BE2C (cell line): ENCODE measurements around the gene TBXAS1.

Source experiments
- DNase-seq: peaks from one replicate; pipeline ENCODE4 v3.0.0-alpha.2; 2020
- H3K27me3 ChIP-seq: fragments of 250-450 bp; sonication (Bioruptor Pico); 2 replicates; pipeline ENCODE4 v1.5.1; 2020; ENCODE audit warnings: mild to moderate bottlenecking
- H3K36me3 ChIP-seq: fragments of 250-450 bp; sonication (Bioruptor Pico); 2 replicates; pipeline ENCODE4 v1.5.1; 2020; ENCODE audit warnings: mild to moderate bottlenecking
- H3K4me1 ChIP-seq: fragments of 250-450 bp; sonication (Bioruptor Pico); 2 replicates; pipeline ENCODE4 v1.5.1; 2020
- H3K4me3 ChIP-seq: 2 replicates; pipeline ENCODE4 v1.5.1; 2011; ENCODE audit warnings: low read depth, low read length
- H3K9me3 ChIP-seq: fragments of 250-450 bp; sonication (Bioruptor Pico); 2 replicates; pipeline ENCODE4 v1.5.1; 2020
- TF ChIP-seq, protein P1 (sequence below): IDR thresholded peaks from 2 replicates; pipeline ENCODE4 v1.5.1; 2012; ENCODE audit warnings: mild to moderate bottlenecking, low read depth, low read length

The TBXAS1 gene

DNA sequence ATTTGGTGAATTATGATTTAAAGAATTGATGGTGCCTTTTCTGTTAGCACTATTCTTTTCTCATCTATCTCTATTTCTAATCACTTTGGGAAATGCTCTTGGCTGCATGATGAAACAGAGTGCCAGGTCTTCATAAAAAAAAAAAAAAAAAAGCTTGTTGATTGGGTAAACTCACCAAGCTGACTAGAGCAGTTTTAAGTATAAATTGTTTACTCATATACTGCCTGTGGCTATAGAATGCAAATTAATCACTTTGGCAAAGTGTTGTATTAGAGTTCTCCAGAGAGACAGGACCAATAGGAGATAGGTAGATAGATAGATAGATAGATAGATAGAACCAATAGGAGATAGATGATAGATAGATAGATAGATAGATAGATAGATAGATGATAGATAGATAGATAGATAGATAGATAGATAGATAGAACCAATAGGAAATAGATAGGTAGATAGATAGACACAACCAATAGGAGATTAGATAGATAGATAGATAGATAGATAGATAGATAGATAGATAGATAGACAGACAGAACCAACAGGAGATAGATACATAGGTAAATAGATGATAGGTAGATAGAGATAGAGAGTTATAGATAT is 20.1 kb upstream of the TBXAS1 start:
- H3K9me3 ChIP-seq, result no peaks in the 10 kb centered on the region
- TF ChIP-seq, protein P1, sequence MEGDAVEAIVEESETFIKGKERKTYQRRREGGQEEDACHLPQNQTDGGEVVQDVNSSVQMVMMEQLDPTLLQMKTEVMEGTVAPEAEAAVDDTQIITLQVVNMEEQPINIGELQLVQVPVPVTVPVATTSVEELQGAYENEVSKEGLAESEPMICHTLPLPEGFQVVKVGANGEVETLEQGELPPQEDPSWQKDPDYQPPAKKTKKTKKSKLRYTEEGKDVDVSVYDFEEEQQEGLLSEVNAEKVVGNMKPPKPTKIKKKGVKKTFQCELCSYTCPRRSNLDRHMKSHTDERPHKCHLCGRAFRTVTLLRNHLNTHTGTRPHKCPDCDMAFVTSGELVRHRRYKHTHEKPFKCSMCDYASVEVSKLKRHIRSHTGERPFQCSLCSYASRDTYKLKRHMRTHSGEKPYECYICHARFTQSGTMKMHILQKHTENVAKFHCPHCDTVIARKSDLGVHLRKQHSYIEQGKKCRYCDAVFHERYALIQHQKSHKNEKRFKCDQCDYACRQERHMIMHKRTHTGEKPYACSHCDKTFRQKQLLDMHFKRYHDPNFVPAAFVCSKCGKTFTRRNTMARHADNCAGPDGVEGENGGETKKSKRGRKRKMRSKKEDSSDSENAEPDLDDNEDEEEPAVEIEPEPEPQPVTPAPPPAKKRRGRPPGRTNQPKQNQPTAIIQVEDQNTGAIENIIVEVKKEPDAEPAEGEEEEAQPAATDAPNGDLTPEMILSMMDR, result no peak
- no peaks in the 10 kb centered on the region for H3K36me3 ChIP-seq
- H3K4me3 ChIP-seq, result no peak overlapping the region
- no peaks in the 10 kb centered on the region for H3K27me3 ChIP-seq
- no peak for DNase-seq
- H3K4me1 ChIP-seq, result no peaks in the 10 kb centered on the region

DNA sequence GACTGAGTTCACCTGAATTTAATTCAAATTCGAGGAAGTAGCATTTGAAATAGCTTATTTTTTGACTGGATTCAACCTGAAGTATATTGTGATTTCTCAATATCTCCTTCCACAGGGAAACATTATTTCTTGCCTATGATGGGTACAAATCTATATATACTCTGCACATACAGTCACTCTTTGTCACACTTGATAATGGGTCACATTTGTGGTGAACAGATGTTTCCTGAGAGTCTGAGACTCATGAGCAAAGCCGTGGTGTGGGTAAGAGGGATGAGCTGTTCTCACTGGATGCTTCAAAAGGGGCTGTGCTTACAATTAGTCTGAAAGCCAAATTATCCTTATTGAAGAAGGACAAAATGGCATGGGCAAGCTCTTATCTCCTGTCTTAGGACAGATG is 18.0 kb upstream of the TBXAS1 start:
- no peak overlapping the region for H3K4me3 ChIP-seq
- no peaks in the 10 kb centered on the region for H3K9me3 ChIP-seq
- H3K4me1 ChIP-seq, result no peaks in the 10 kb centered on the region
- H3K27me3 ChIP-seq, result no peaks in the 10 kb centered on the region
- DNase-seq, result no peak
- TF ChIP-seq, protein P1, result no peak
- H3K36me3 ChIP-seq, result no peaks in the 10 kb centered on the region

DNA sequence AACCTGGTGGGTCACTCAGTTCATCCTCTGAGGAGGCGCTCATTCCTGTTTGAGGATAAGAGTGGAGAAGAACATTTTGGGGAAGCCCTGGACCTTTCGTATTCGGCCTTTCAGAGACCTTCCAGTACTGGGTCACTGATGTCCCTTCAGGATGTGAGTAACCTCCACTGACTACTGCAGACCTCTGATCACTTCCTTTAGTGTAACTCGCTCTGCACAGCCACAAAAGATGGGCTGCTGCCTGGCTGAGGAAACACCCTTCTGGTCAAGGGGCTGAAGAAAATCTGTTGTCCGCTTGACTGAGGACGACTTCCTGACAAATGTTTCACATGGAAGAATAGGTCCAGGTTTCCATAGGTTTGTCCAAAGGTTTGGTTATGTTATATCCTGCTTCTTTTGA is 15.9 kb upstream of the TBXAS1 start:
- no peak for DNase-seq
- H3K27me3 ChIP-seq, result no peaks in the 10 kb centered on the region
- H3K36me3 ChIP-seq, result no peaks in the 10 kb centered on the region
- H3K4me1 ChIP-seq, result no peaks in the 10 kb centered on the region
- no peak overlapping the region for H3K4me3 ChIP-seq
- TF ChIP-seq, protein P1, result no peak
- no peaks in the 10 kb centered on the region for H3K9me3 ChIP-seq

DNA sequence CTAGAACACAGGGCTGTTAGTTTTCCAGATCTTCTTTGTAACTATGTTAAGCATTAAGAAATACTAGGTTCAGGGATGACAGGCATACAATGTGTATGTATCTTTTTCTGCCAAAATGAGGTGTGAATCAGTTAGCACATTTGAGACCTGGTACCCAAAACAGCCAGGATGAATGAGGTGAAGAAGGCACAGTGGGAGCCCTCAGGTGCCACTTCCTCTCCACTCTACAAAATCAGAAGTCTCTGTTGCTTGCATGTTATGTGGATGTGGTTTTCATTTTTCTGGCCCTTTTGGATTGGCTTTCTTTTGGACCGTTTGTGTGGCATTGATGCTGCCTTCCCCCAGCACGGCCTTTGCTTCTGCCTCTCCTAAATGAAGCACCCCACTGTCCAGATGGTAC is 15.4 kb upstream of the TBXAS1 start:
- no peak for DNase-seq
- no peaks in the 10 kb centered on the region for H3K36me3 ChIP-seq
- H3K27me3 ChIP-seq, result no peaks in the 10 kb centered on the region
- no peaks in the 10 kb centered on the region for H3K4me1 ChIP-seq
- H3K4me3 ChIP-seq, result no peak overlapping the region
- no peaks in the 10 kb centered on the region for H3K9me3 ChIP-seq
- TF ChIP-seq, protein P1, result no peak

DNA sequence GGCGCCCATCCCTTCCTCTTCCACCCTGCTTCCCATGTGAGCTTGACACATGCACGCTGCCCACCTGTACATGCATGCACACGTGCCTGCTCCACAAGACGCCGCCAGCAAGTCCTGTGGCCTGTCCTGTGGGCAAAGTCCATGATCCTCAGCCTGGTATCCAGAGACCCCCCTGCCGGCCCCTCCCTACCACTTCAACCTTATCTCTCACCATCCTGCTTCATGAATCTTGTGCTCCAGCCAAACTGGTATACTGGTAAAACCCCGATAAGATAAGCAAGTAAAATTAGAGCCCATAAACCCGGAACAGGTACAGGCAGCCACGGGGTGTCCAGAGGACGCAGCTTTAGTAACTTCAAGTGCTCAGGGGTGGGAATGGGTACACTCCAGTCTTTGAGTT is 11.8 kb upstream of the TBXAS1 start:
- Histone ChIP-seq H3K27me3 (no peaks in the 10 kb centered on the region), H3K36me3 (no peaks in the 10 kb centered on the region), H3K4me1 (no peaks in the 10 kb centered on the region), H3K9me3 (no peaks in the 10 kb centered on the region), H3K4me3 (no peak overlapping the region)
- DNase-seq, result no peak
- TF ChIP-seq, protein P1, result no peak

DNA sequence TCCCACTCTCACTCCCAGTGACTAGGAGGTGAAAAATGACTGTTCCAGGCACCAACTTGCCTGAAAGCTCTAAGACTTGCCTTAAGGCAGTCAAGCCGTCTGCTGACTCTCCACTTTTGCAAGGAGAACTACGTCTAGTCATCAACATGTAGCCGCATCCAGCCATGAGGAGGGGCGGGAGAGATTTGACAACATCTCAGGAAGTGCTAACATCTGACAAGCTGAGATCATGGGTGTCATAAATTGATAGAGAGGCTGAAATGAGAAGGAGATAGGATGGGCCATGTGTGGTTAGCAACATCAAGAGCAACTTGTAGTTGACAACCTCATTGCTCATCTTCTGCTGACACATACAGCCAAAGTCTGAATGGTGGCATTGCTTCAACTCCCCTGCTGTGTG is 9.0 kb upstream of the TBXAS1 start:
- no peaks in the 10 kb centered on the region for H3K4me1 ChIP-seq
- TF ChIP-seq, protein P1, result no peak
- no peaks in the 10 kb centered on the region for H3K9me3 ChIP-seq
- peaks cover 11% of the 10 kb centered on the region for H3K27me3 ChIP-seq
- H3K4me3 ChIP-seq, result no peak overlapping the region
- H3K36me3 ChIP-seq, result no peaks in the 10 kb centered on the region
- DNase-seq, result no peak
